A549 treated with RU486 at 1 μM for 4 hours (cell line): ENCODE measurements around the gene PSPH. TPM values are rescaled to one million over a fixed set of nuclear protein-coding genes. Genes with fewer than 3 reads are reported as not detected.

ENCODE experiments used
- total RNA-seq: library from RNA; stranded (reverse); fragments of 200-300 nt; extraction: Qiagen RNA extraction; gene quantifications from 5 replicates; pipeline ENCODE4 v1.2.3, GENCODE V29; 2022; ENCODE audit warnings: low read depth

PSPH gene
- 22.9 to 28.7 TPM (median 27.2 TPM) in 5 replicates for total RNA-seq

GRCh38 chr7:56051339-56052191 lies at the start of gene PSPH, which contains the start of gene CCT6A:
Gene PSPH (minus strand): TSS chr7:56051444. CDS start chr7:56021212, 30,232 bp downstream.
Gene CCT6A (plus strand): TSS chr7:56051765. CDS start chr7:56051849, 84 bp downstream.

GRCh38 chr7:56092789-56093531 lies 41.7 kb upstream of the PSPH start, which contains the start of gene PHKG1:
Gene PHKG1 (minus strand): TSS chr7:56092952. CDS start chr7:56088941, 4,011 bp downstream.

GRCh38 chr7:56063882-56064625 lies 12.8 kb upstream of the PSPH start, which contains the start of gene SUMF2:
Gene SUMF2 (plus strand): TSS chr7:56064286. CDS start chr7:56064312, 26 bp downstream.

GRCh38 chr7:55964261-55965099 lies 86.8 kb downstream of the PSPH start, which contains the start of gene NIPSNAP2:
Gene NIPSNAP2 (plus strand): TSS chr7:55964585. CDS start chr7:55964610, 25 bp downstream.

Other genes starting within 250 kb of the PSPH start
- gene SEPTIN14, start 188.7 kb downstream of the PSPH start, total RNA-seq, result not detected in 5 replicates
- 0.66 to 1.2 TPM (median 0.98 TPM) in 5 replicates for gene ZNF713, start 164.0 kb downstream of the PSPH start, total RNA-seq
- gene MRPS17, start 99.6 kb downstream of the PSPH start, total RNA-seq, result 25.3 to 32.2 TPM (median 26.6 TPM) in 5 replicates
- 34.0 to 56.7 TPM (median 50.8 TPM) in 5 replicates for gene NIPSNAP2, start 86.9 kb downstream of the PSPH start, total RNA-seq
- gene CCT6A, start 321 bp upstream of the PSPH start, total RNA-seq, result 259 to 281 TPM (median 272 TPM) in 5 replicates
- gene SUMF2, start 12.8 kb upstream of the PSPH start, total RNA-seq, result 108 to 115 TPM (median 111 TPM) in 5 replicates
- gene PHKG1, start 41.5 kb upstream of the PSPH start, total RNA-seq, result 0.21 to 0.61 TPM (median 0.44 TPM) in 5 replicates
- gene CHCHD2, start 55.0 kb upstream of the PSPH start, total RNA-seq, result 553 to 739 TPM (median 700 TPM) in 5 replicates
- not detected in 5 replicates for gene NUPR2, start 65.0 kb upstream of the PSPH start, total RNA-seq